ENCODE measurements around the gene KLK15. TPM values are rescaled to one million over a fixed set of nuclear protein-coding genes. Genes with fewer than 3 reads are reported as not detected.

Gene KLK15
- total RNA-seq, 5 donors from 2014 or later (not counting 1 experiment from before 2014, with no cell fraction given) = not detected

DNA sequence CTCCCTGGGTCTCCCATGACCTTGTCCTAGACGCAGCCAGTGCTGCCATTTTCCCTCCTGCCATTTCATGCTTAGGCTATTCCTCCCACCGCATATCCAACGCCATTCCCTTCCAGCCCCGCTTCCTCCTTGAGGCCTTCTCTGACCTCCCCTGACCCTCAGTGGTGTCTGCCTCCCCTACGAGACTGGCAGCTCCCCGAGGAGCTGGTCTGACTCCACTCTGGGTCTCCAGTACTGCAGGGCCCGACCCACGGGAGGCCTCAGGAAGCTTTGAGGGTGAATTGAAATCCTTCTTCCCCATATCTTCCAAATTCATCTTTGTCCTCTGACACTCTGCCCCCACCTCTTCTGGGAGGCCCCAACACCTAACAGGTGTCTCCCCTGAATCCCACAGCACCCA is 708 bp downstream of the KLK15 start:
- peaks cover 54 to 66% of the 10 kb centered on the region in 2 donors for H3K27me3 Mint-ChIP-seq
- no peak overlapping the region for H3K4me3 Mint-ChIP-seq
- POLR2A ChIA-PET = no interaction called here
- peak overlapping the region in 1 of 2 donors; percentile 6 for H3K27ac Mint-ChIP-seq
- peaks cover 0 to 71% of the 10 kb centered on the region in 2 experiments for H3K27me3 ChIP-seq (replicated peaks in 1 of 2; ENCODE audit: control insufficient read depth in 2 of 2, extremely low read depth in 1 of 2, insufficient read depth in 2 of 2, low read length in 1 of 2)
- H3K9me3 ChIP-seq = no peaks in the 10 kb centered on the region
- no peaks in the 10 kb centered on the region for H3K36me3 Mint-ChIP-seq
- WGBS (ENCODE audit: insufficient coverage) = 78% methylated on average over 7 of the region's 8 CpGs
- DNase-seq (no peak), ATAC-seq (replicated peaks in 1 of 4) (no peak)
- peaks cover 8 to 17% (median 12%) of the 10 kb centered on the region in 3 donors for H3K4me1 Mint-ChIP-seq
- CTCF ChIA-PET = no interaction called here
- H3K36me3 ChIP-seq (ENCODE audit: control insufficient read depth in 2 of 2, extremely low read depth in 1 of 2, insufficient read depth in 1 of 2, low read length in 1 of 2) = no peaks in the 10 kb centered on the region
- no peak overlapping the region for H3K4me3 ChIP-seq (ENCODE audit: control insufficient read depth in 1 of 2, extremely low read depth in 1 of 2, low read length in 1 of 2)
- peaks cover 0 to 15% of the 10 kb centered on the region in 2 experiments for H3K4me1 ChIP-seq (ENCODE audit: control insufficient read depth in 1 of 2, extremely low read depth in 1 of 2, insufficient read depth in 2 of 2, low read length in 2 of 2)
- no peaks in the 10 kb centered on the region for H3K9me3 Mint-ChIP-seq
- no peak overlapping the region for H3K27ac ChIP-seq (ENCODE audit: low read length)

DNA sequence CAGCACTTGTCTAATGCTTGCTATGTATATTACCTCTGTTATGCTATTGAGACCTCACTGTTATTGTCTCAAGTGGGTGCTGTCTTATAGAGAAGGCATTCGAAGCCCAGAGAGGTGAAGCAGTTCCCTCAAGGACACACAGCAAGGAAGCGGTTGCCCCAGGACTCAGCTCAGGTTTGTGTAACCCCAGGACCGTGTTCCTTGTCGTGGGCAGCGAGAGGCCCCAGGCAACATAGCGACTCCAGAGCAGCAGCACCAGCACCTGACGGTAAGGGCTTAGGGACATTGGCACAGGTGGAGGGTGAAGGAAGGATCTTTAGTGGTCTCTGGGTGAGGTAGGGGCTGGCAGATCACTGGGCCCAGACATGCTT is 2.4 kb downstream of the KLK15 start:
- DNase-seq = no peak
- Mint-ChIP-seq H3K36me3 (no peaks in the 10 kb centered on the region), H3K27ac (no peak overlapping the region), H3K4me1 (peaks cover 5 to 8% (median 6%) of the 10 kb centered on the region in 3 donors), H3K27me3 (peaks cover 49 to 64% of the 10 kb centered on the region in 2 donors), H3K4me3 (no peak overlapping the region), H3K9me3 (no peaks in the 10 kb centered on the region)
- no peaks in the 10 kb centered on the region for H3K9me3 ChIP-seq
- H3K36me3 ChIP-seq (ENCODE audit: control insufficient read depth in 2 of 2, extremely low read depth in 1 of 2, insufficient read depth in 1 of 2, low read length in 1 of 2) = no peaks in the 10 kb centered on the region
- peaks cover 0 to 66% of the 10 kb centered on the region in 2 experiments for H3K27me3 ChIP-seq (replicated peaks in 1 of 2; ENCODE audit: control insufficient read depth in 2 of 2, extremely low read depth in 1 of 2, insufficient read depth in 2 of 2, low read length in 1 of 2)
- POLR2A ChIA-PET = no interaction called here
- no peak for ATAC-seq (replicated peaks in 1 of 4)
- CTCF ChIA-PET = no interaction called here
- no peak overlapping the region for H3K4me3 ChIP-seq (ENCODE audit: control insufficient read depth in 1 of 2, extremely low read depth in 1 of 2, low read length in 1 of 2)
- H3K4me1 ChIP-seq (ENCODE audit: control insufficient read depth in 1 of 2, extremely low read depth in 1 of 2, insufficient read depth in 2 of 2, low read length in 2 of 2) = peaks cover 0 to 10% of the 10 kb centered on the region in 2 experiments
- 60% methylated on average over 7 of the region's 7 CpGs for WGBS (ENCODE audit: insufficient coverage)
- no peak overlapping the region for H3K27ac ChIP-seq (ENCODE audit: low read length)

GRCh38 chr19:50830266-50831025 is 2.9 kb downstream of the KLK15 start:
- peaks cover 3 to 7% (median 3%) of the 10 kb centered on the region in 3 donors for H3K4me1 Mint-ChIP-seq

GRCh38 chr19:50829801-50830200 is 3.6 kb downstream of the KLK15 start:
- no peak for DNase-seq

More at GRCh38 chr19:50830266-50831025, 2.9 kb downstream of the KLK15 start:
- H3K4me1 ChIP-seq (ENCODE audit: control insufficient read depth in 1 of 2, extremely low read depth in 1 of 2, insufficient read depth in 2 of 2, low read length in 2 of 2) = peaks cover 0 to 6% of the 10 kb centered on the region in 2 experiments
- H3K4me3 Mint-ChIP-seq = no peak overlapping the region
- H3K27ac ChIP-seq (ENCODE audit: low read length) = no peak overlapping the region
- H3K27me3 ChIP-seq (replicated peaks in 1 of 2; ENCODE audit: control insufficient read depth in 2 of 2, extremely low read depth in 1 of 2, insufficient read depth in 2 of 2, low read length in 1 of 2) = peaks cover 0 to 64% of the 10 kb centered on the region in 2 experiments
- no peak overlapping the region for H3K4me3 ChIP-seq (ENCODE audit: control insufficient read depth in 1 of 2, extremely low read depth in 1 of 2, low read length in 1 of 2)
- ATAC-seq (replicated peaks in 1 of 4) (no peak), DNase-seq (no peak)
- no peak overlapping the region for H3K27ac Mint-ChIP-seq
- no peaks in the 10 kb centered on the region for H3K36me3 ChIP-seq (ENCODE audit: control insufficient read depth in 2 of 2, extremely low read depth in 1 of 2, insufficient read depth in 1 of 2, low read length in 1 of 2)
- POLR2A ChIA-PET = no interaction called here
- CTCF ChIA-PET = no interaction called here
- H3K36me3 Mint-ChIP-seq = no peaks in the 10 kb centered on the region
- H3K9me3 ChIP-seq = no peaks in the 10 kb centered on the region
- H3K27me3 Mint-ChIP-seq = peaks cover 50 to 64% of the 10 kb centered on the region in 2 donors
- WGBS (ENCODE audit: insufficient coverage) = 48% methylated on average over 7 of the region's 17 CpGs
- no peaks in the 10 kb centered on the region for H3K9me3 Mint-ChIP-seq

GRCh38 chr19:50827476-50827875 is 5.9 kb downstream of the KLK15 start:
- CTCF ChIA-PET = no interaction called here
- no peaks in the 10 kb centered on the region for H3K9me3 Mint-ChIP-seq
- POLR2A ChIA-PET = no interaction called here
- Histone ChIP-seq H3K4me1 (ENCODE audit: control insufficient read depth in 1 of 2, extremely low read depth in 1 of 2, insufficient read depth in 2 of 2, low read length in 2 of 2) (no peaks in the 10 kb centered on the region), H3K36me3 (ENCODE audit: control insufficient read depth in 2 of 2, extremely low read depth in 1 of 2, insufficient read depth in 1 of 2, low read length in 1 of 2) (no peaks in the 10 kb centered on the region), H3K9me3 (no peaks in the 10 kb centered on the region), H3K27me3 (replicated peaks in 1 of 2; ENCODE audit: control insufficient read depth in 2 of 2, extremely low read depth in 1 of 2, insufficient read depth in 2 of 2, low read length in 1 of 2) (peaks cover 0 to 55% of the 10 kb centered on the region in 2 experiments), H3K4me3 (ENCODE audit: control insufficient read depth in 1 of 2, extremely low read depth in 1 of 2, low read length in 1 of 2) (no peak overlapping the region), H3K27ac (ENCODE audit: low read length) (no peak overlapping the region)
- DNase-seq (no peak), ATAC-seq (replicated peaks in 1 of 4) (no peak)
- H3K4me1 Mint-ChIP-seq = no peaks in the 10 kb centered on the region
- no peaks in the 10 kb centered on the region for H3K36me3 Mint-ChIP-seq
- H3K27ac Mint-ChIP-seq = no peak overlapping the region
- H3K27me3 Mint-ChIP-seq = peaks cover 41 to 53% of the 10 kb centered on the region in 2 donors
- H3K4me3 Mint-ChIP-seq = no peak overlapping the region
- 56% methylated on average over 3 of the region's 14 CpGs for WGBS (ENCODE audit: insufficient coverage)

More at GRCh38 chr19:50829801-50830200, 3.6 kb downstream of the KLK15 start:
- H3K36me3 ChIP-seq (ENCODE audit: control insufficient read depth in 2 of 2, extremely low read depth in 1 of 2, insufficient read depth in 1 of 2, low read length in 1 of 2) = no peaks in the 10 kb centered on the region
- no peak overlapping the region for H3K4me3 ChIP-seq (ENCODE audit: control insufficient read depth in 1 of 2, extremely low read depth in 1 of 2, low read length in 1 of 2)
- peaks cover 0 to 59% of the 10 kb centered on the region in 2 experiments for H3K27me3 ChIP-seq (replicated peaks in 1 of 2; ENCODE audit: control insufficient read depth in 2 of 2, extremely low read depth in 1 of 2, insufficient read depth in 2 of 2, low read length in 1 of 2)
- H3K9me3 ChIP-seq = no peaks in the 10 kb centered on the region
- ATAC-seq (replicated peaks in 1 of 4) = no peak
- no peak overlapping the region for H3K27ac ChIP-seq (ENCODE audit: low read length)
- peaks cover 0 to under 1% (median 0%) of the 10 kb centered on the region in 3 donors for H3K4me1 Mint-ChIP-seq
- no peaks in the 10 kb centered on the region for H3K4me1 ChIP-seq (ENCODE audit: control insufficient read depth in 1 of 2, extremely low read depth in 1 of 2, insufficient read depth in 2 of 2, low read length in 2 of 2)
- H3K36me3 Mint-ChIP-seq = no peaks in the 10 kb centered on the region
- ChIA-PET POLR2A (no interaction called here), CTCF (no interaction called here)
- 75% methylated on average over 2 of the region's 5 CpGs for WGBS (ENCODE audit: insufficient coverage)
- no peak overlapping the region for H3K4me3 Mint-ChIP-seq
- no peak overlapping the region for H3K27ac Mint-ChIP-seq
- peaks cover 49 to 58% of the 10 kb centered on the region in 2 donors for H3K27me3 Mint-ChIP-seq
- H3K9me3 Mint-ChIP-seq = no peaks in the 10 kb centered on the region

DNA sequence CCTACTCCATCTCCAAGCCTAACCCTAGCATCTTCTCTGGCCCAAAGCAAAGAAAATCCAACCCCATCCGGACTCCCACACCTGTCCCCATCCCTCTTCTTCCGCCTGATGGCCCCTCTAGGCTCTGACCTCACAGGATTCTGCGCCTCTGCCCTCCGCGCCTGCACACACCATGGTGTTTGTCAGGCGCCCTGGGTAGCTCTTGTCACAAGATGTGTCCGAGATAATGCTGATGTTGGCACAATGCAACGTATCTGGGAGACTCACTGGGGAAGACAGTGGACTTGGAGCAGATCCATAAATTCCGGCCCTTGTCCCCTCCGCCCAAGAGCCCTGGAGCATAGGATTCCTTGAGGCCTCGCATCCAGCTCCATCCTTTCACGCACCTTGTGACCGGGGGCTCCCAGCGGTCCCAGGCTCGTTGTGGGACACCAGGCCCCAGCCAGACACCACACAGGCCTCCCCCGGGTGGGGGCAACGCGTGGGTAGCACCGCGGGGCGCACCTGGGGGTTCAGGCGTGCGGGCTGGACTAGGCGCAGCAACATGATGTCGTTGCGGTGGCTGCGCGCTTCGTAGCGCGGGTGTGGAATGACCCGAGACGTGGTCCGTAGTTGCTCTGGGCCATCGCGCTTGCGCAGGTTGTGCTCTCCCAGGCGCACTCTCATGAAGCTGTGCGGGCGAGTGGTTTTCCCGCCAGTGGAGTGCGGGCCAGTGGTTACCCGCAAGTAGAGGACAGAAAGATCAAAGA is 6.7 kb downstream of the KLK15 start:
- H3K4me1 Mint-ChIP-seq = peaks cover 0 to 2% (median 2%) of the 10 kb centered on the region in 3 donors
- no peak overlapping the region for H3K4me3 Mint-ChIP-seq
- no peaks in the 10 kb centered on the region for H3K9me3 ChIP-seq
- H3K36me3 Mint-ChIP-seq = no peaks in the 10 kb centered on the region
- ChIA-PET CTCF (no interaction called here), POLR2A (no interaction called here)
- H3K4me3 ChIP-seq (ENCODE audit: control insufficient read depth in 1 of 2, extremely low read depth in 1 of 2, low read length in 1 of 2) = no peak overlapping the region
- ATAC-seq (replicated peaks in 1 of 4) (no peak), DNase-seq (no peak)
- no peak overlapping the region for H3K27ac Mint-ChIP-seq
- H3K27me3 ChIP-seq (replicated peaks in 1 of 2; ENCODE audit: control insufficient read depth in 2 of 2, extremely low read depth in 1 of 2, insufficient read depth in 2 of 2, low read length in 1 of 2) = peaks cover 1 to 62% of the 10 kb centered on the region in 2 experiments
- H3K36me3 ChIP-seq (ENCODE audit: control insufficient read depth in 2 of 2, extremely low read depth in 1 of 2, insufficient read depth in 1 of 2, low read length in 1 of 2) = no peaks in the 10 kb centered on the region
- no peaks in the 10 kb centered on the region for H3K9me3 Mint-ChIP-seq
- 69% methylated on average over 39 of the region's 43 CpGs for WGBS (ENCODE audit: insufficient coverage)
- no peak overlapping the region for H3K27ac ChIP-seq (ENCODE audit: low read length)
- no peaks in the 10 kb centered on the region for H3K4me1 ChIP-seq (ENCODE audit: control insufficient read depth in 1 of 2, extremely low read depth in 1 of 2, insufficient read depth in 2 of 2, low read length in 2 of 2)
- peaks cover 42 to 55% of the 10 kb centered on the region in 2 donors for H3K27me3 Mint-ChIP-seq
